ENCODE data around the gene KRTAP23-1. TPM values are rescaled to one million over a fixed set of nuclear protein-coding genes. Genes with fewer than 3 reads are reported as not detected.

The KRTAP23-1 gene
- total RNA-seq, result not detected

GRCh38 chr21:30348506-30348905 lies at the start of gene KRTAP23-1:
Gene KRTAP23-1 (minus strand): TSS chr21:30348606. CDS start chr21:30348606, 0 bp downstream.
- Histone ChIP-seq H3K4me3 (ENCODE audit: low read length) (no peak within 1 kb of the TSS), H3K27me3 (ENCODE audit: insufficient read depth, low read length) (no peaks in the 10 kb centered on the region), H3K4me1 (ENCODE audit: insufficient read depth, low read length) (no peaks in the 10 kb centered on the region), H3K9me3 (ENCODE audit: low read depth, low read length) (no peaks in the 10 kb centered on the region)

GRCh38 chr21:30395731-30396130 lies 47.3 kb upstream of the KRTAP23-1 start, which contains the start of gene KRTAP13-1:
Gene KRTAP13-1 (plus strand): TSS chr21:30396031. CDS start chr21:30396087, 56 bp downstream.
- H3K9me3 ChIP-seq (ENCODE audit: low read depth, low read length), result no peaks in the 10 kb centered on the region
- H3K4me1 ChIP-seq (ENCODE audit: insufficient read depth, low read length), result no peaks in the 10 kb centered on the region
- H3K27me3 ChIP-seq (ENCODE audit: insufficient read depth, low read length), result no peaks in the 10 kb centered on the region
- no peak within 1 kb of the TSS for H3K4me3 ChIP-seq (ENCODE audit: low read length)

GRCh38 chr21:30391492-30392025 lies 43.2 kb upstream of the KRTAP23-1 start:
- Histone ChIP-seq H3K4me3 (ENCODE audit: low read length) (no peak overlapping the region), H3K9me3 (ENCODE audit: low read depth, low read length) (no peaks in the 10 kb centered on the region), H3K4me1 (ENCODE audit: insufficient read depth, low read length) (no peaks in the 10 kb centered on the region), H3K27me3 (ENCODE audit: insufficient read depth, low read length) (no peaks in the 10 kb centered on the region)

GRCh38 chr21:30382201-30382600 lies 33.8 kb upstream of the KRTAP23-1 start:
- Histone ChIP-seq H3K9me3 (ENCODE audit: low read depth, low read length) (no peaks in the 10 kb centered on the region), H3K4me3 (ENCODE audit: low read length) (no peak overlapping the region), H3K27me3 (ENCODE audit: insufficient read depth, low read length) (no peaks in the 10 kb centered on the region), H3K4me1 (ENCODE audit: insufficient read depth, low read length) (no peaks in the 10 kb centered on the region)

- H3K4me3 ChIP-seq (ENCODE audit: low read length), result no peak within 1 kb of the TSS
- no peaks in the 10 kb centered on the region for H3K9me3 ChIP-seq (ENCODE audit: low read depth, low read length)
- H3K27me3 ChIP-seq (ENCODE audit: insufficient read depth, low read length), result no peaks in the 10 kb centered on the region
- no peaks in the 10 kb centered on the region for H3K4me1 ChIP-seq (ENCODE audit: insufficient read depth, low read length)
Measured at GRCh38 chr21:30372139-30372770, 23.8 kb upstream of the KRTAP23-1 start, which contains the start of gene KRTAP13-2. Gene KRTAP13-2 (minus strand): TSS chr21:30372271. CDS start chr21:30372213, 58 bp downstream.

- Histone ChIP-seq H3K27me3 (ENCODE audit: insufficient read depth, low read length) (no peaks in the 10 kb centered on the region), H3K9me3 (ENCODE audit: low read depth, low read length) (no peaks in the 10 kb centered on the region), H3K4me3 (ENCODE audit: low read length) (no peak overlapping the region), H3K4me1 (ENCODE audit: insufficient read depth, low read length) (no peaks in the 10 kb centered on the region)
Measured at GRCh38 chr21:30355906-30356305, 7.5 kb upstream of the KRTAP23-1 start.

- H3K4me1 ChIP-seq (ENCODE audit: insufficient read depth, low read length), result no peaks in the 10 kb centered on the region
- H3K27me3 ChIP-seq (ENCODE audit: insufficient read depth, low read length), result no peaks in the 10 kb centered on the region
- H3K9me3 ChIP-seq (ENCODE audit: low read depth, low read length), result no peaks in the 10 kb centered on the region
- no peak overlapping the region for H3K4me3 ChIP-seq (ENCODE audit: low read length)
Measured at GRCh38 chr21:30354308-30355005, 6.1 kb upstream of the KRTAP23-1 start.

GRCh38 chr21:30351534-30351933 lies 3.1 kb upstream of the KRTAP23-1 start:
- no peaks in the 10 kb centered on the region for H3K4me1 ChIP-seq (ENCODE audit: insufficient read depth, low read length)
- H3K4me3 ChIP-seq (ENCODE audit: low read length), result no peak overlapping the region
- H3K27me3 ChIP-seq (ENCODE audit: insufficient read depth, low read length), result no peaks in the 10 kb centered on the region
- no peaks in the 10 kb centered on the region for H3K9me3 ChIP-seq (ENCODE audit: low read depth, low read length)

GRCh38 chr21:30349572-30349971 lies 1.2 kb upstream of the KRTAP23-1 start:
- Histone ChIP-seq H3K4me3 (ENCODE audit: low read length) (no peak overlapping the region), H3K4me1 (ENCODE audit: insufficient read depth, low read length) (no peaks in the 10 kb centered on the region), H3K27me3 (ENCODE audit: insufficient read depth, low read length) (no peaks in the 10 kb centered on the region), H3K9me3 (ENCODE audit: low read depth, low read length) (no peaks in the 10 kb centered on the region)

- no peak overlapping the region for H3K4me3 ChIP-seq (ENCODE audit: low read length)
- H3K9me3 ChIP-seq (ENCODE audit: low read depth, low read length), result no peaks in the 10 kb centered on the region
- no peaks in the 10 kb centered on the region for H3K4me1 ChIP-seq (ENCODE audit: insufficient read depth, low read length)
- H3K27me3 ChIP-seq (ENCODE audit: insufficient read depth, low read length), result no peaks in the 10 kb centered on the region
Measured at GRCh38 chr21:30345014-30345413, 3.4 kb downstream of the KRTAP23-1 start.

GRCh38 chr21:30340714-30341573 lies 7.5 kb downstream of the KRTAP23-1 start:
- H3K27me3 ChIP-seq (ENCODE audit: insufficient read depth, low read length), result no peaks in the 10 kb centered on the region
- H3K9me3 ChIP-seq (ENCODE audit: low read depth, low read length), result no peaks in the 10 kb centered on the region
- H3K4me3 ChIP-seq (ENCODE audit: low read length), result no peak overlapping the region
- H3K4me1 ChIP-seq (ENCODE audit: insufficient read depth, low read length), result no peaks in the 10 kb centered on the region

- Histone ChIP-seq H3K9me3 (ENCODE audit: low read depth, low read length) (no peaks in the 10 kb centered on the region), H3K4me3 (ENCODE audit: low read length) (no peak overlapping the region), H3K27me3 (ENCODE audit: insufficient read depth, low read length) (no peaks in the 10 kb centered on the region), H3K4me1 (ENCODE audit: insufficient read depth, low read length) (no peaks in the 10 kb centered on the region)
Measured at GRCh38 chr21:30338717-30339116, 9.7 kb downstream of the KRTAP23-1 start.

GRCh38 chr21:30337772-30338171 lies 10.6 kb downstream of the KRTAP23-1 start:
- Histone ChIP-seq H3K9me3 (ENCODE audit: low read depth, low read length) (no peaks in the 10 kb centered on the region), H3K4me1 (ENCODE audit: insufficient read depth, low read length) (no peaks in the 10 kb centered on the region), H3K4me3 (ENCODE audit: low read length) (no peak overlapping the region), H3K27me3 (ENCODE audit: insufficient read depth, low read length) (no peaks in the 10 kb centered on the region)

GRCh38 chr21:30337276-30337744 lies 11.1 kb downstream of the KRTAP23-1 start, which contains the start of gene KRTAP27-1:
Gene KRTAP27-1 (minus strand): TSS chr21:30337694. CDS start chr21:30337668, 26 bp downstream.
- Histone ChIP-seq H3K27me3 (ENCODE audit: insufficient read depth, low read length) (no peaks in the 10 kb centered on the region), H3K4me3 (ENCODE audit: low read length) (no peak within 1 kb of the TSS), H3K4me1 (ENCODE audit: insufficient read depth, low read length) (no peaks in the 10 kb centered on the region), H3K9me3 (ENCODE audit: low read depth, low read length) (no peaks in the 10 kb centered on the region)

Data from mononuclear cell (primary cell).